Dermis microvascular lymphatic vessel endothelial cell (primary cell): Measurements from ENCODE around the gene ZNF534. TPM values are rescaled to one million over a fixed set of nuclear protein-coding genes. Genes with fewer than 3 reads are reported as not detected.
A peak's percentile ranks its signal among the peaks of the same experiment; 100 is the strongest.
"Not testable (repeated sequence)": the region's sequence is repeated elsewhere in the genome, so short reads cannot be mapped to it uniquely, and the experiment has no call there.

Experiments
- DNase-seq, 2 donors: peaks; one replicate each; pipeline versions ENCODE4 v3.0.0 to v3.0.0-alpha.2; 2010; ENCODE audit warnings: low read depth in 2 of 2
- total RNA-seq: library from RNA; depleted of rRNA; stranded (reverse); fragments of >200 nt; gene quantifications from 2 replicates; pipeline ENCODE4 v1.2.1, GENCODE V29; 2014

Gene ZNF534
- not detected in 2 replicates for total RNA-seq

DNA sequence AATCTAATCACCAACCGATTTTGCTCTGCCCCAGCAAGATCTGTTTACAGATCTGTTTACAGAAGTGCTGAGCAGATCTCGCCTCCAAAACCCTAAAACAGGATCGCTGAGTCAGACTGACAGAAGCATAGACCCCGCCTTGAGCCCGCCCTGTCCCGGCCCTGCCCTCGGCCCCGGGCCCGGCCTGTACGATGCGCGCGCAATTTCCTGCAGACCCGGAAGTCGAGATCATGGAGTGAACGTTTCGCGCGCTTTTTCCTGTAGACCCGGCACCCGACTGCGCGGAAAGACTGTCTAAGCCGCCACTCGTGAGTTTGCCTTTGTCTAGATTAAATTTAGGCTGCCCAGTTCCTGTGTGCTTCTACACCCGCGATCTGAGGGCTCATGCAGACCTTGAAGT lies at the start of gene ZNF534:
Gene ZNF534, plus strand, starts transcription at position 212 of the 400 bp plus-strand sequence. CDS start 2,327 bp downstream, outside the sequence.
- DNase-seq, result no peak

- DNase-seq, result no peak
Observed at GRCh38 chr19:52391135-52391534, 37.8 kb upstream of the ZNF534 start.

GRCh38 chr19:52397310-52398080 lies 31.5 kb upstream of the ZNF534 start, which contains the start of gene ZNF528:
Gene ZNF528, plus strand, starts transcription at chr19:52397849. Its CDS starts 4,165 bp downstream, at chr19:52402014.
- peak; percentile 90 to 95 for DNase-seq

- no peak for DNase-seq
Observed at GRCh38 chr19:52398081-52398441, 30.9 kb upstream of the ZNF534 start.

- no peak for DNase-seq
Observed at GRCh38 chr19:52410276-52410675, 18.7 kb upstream of the ZNF534 start.

- DNase-seq, result no peak
Observed at GRCh38 chr19:52415711-52416110, 13.2 kb upstream of the ZNF534 start.

GRCh38 chr19:52442179-52442578 lies 13.2 kb downstream of the ZNF534 start:
- DNase-seq, result no peak

- DNase-seq, result no peak
Observed at GRCh38 chr19:52444506-52444905, 15.6 kb downstream of the ZNF534 start.

DNA sequence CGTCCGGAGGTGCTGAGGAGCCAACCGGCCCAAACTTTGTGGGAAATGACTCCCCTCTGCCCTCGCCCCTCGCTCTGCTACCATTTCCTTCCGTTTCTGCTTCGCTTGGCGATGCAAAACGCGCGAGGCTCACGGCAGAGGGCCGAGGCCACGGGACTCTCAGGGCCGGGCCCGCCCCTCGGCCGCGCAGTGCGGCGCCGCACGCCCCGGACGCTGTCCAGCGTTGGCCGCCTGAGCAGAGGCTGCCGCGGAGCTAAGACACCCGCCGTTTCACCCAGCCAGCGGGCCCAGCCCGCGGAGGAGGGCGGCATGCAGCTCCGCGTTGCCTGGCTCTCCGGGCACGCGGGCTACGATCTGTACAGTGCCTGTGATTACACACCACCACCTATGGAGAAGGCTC lies 22.3 kb downstream of the ZNF534 start:
- no peak for DNase-seq

GRCh38 chr19:52453324-52454094 lies 24.6 kb downstream of the ZNF534 start, which contains the start of gene ZNF578:
Gene ZNF578, plus strand, starts transcription at chr19:52453553. Its CDS starts 48,293 bp downstream, at chr19:52501846.
- peak; percentile 38 to 84 for DNase-seq

DNA sequence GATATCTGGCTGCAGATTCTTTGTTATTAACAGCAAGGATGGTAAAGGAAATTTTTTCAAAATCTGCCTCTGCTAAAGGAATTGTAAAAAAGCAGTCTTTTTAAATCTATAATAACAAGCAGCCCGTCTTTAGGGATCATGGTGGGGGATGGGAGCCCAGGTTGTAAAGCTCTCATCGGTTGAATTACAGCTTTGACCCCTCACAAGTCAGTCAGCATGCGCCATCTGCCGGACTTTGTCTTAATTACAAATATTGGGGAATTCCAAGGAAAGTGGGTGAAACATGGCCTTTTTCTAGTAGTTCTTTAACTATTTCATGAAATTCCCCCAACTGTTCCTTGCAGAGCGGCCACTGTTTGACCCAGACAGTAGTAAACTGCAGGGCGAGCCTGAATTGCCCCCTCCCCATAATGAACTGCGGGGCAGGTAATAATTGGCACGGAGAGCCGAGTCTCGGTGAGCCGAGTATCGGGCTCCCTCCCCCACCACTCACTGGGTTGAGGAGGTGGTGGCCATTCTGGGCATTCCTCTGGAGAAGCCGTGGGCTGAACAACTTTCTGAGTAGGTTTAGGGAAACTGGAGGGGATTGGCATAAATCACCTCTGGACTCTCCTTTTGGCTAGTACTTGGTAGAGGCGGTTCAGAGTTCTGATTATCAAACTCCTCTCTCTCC lies 36.0 kb downstream of the ZNF534 start:
- no peak for DNase-seq

DNA sequence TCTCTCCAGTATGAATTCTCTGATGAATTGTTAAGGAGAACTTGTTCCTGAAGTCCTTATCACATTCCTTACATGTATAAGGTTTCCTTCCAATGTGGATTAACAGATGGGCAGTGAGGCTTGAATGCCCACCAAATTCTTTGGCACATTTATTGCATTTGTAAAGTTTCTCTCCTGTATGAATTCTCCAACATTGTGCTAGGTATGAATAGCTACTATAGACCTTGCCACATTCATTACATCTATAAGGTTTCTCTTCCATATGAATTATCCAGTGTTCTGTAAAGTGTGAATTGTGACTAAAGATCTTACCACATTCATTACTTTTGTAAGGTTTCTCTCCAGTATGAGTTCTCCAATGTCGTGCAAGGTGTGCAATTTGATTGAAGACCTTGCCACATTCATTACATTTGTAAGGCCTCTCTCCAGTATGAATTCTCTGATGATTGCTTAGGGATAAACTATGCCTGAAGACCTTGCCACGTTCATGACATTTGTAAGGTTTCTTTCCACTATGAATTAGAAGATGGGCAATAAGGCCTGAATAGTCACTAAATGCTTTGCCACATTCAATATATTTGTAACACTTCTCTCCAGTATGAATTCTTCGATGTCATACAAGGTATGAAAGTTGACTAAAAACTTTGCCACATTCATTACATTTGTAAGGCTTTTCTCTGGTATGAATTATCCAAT lies 44.9 kb downstream of the ZNF534 start:
- DNase-seq, result no peak

GRCh38 chr19:52474351-52475127 lies 45.6 kb downstream of the ZNF534 start:
- no peak for DNase-seq

- DNase-seq, result not testable (repeated sequence)
Observed at GRCh38 chr19:52484111-52484743, 55.3 kb downstream of the ZNF534 start.

- not testable (repeated sequence) for DNase-seq
Observed at GRCh38 chr19:52485064-52485463, 56.1 kb downstream of the ZNF534 start.

GRCh38 chr19:52485561-52486240 lies 56.8 kb downstream of the ZNF534 start:
- not testable (repeated sequence) for DNase-seq

DNA sequence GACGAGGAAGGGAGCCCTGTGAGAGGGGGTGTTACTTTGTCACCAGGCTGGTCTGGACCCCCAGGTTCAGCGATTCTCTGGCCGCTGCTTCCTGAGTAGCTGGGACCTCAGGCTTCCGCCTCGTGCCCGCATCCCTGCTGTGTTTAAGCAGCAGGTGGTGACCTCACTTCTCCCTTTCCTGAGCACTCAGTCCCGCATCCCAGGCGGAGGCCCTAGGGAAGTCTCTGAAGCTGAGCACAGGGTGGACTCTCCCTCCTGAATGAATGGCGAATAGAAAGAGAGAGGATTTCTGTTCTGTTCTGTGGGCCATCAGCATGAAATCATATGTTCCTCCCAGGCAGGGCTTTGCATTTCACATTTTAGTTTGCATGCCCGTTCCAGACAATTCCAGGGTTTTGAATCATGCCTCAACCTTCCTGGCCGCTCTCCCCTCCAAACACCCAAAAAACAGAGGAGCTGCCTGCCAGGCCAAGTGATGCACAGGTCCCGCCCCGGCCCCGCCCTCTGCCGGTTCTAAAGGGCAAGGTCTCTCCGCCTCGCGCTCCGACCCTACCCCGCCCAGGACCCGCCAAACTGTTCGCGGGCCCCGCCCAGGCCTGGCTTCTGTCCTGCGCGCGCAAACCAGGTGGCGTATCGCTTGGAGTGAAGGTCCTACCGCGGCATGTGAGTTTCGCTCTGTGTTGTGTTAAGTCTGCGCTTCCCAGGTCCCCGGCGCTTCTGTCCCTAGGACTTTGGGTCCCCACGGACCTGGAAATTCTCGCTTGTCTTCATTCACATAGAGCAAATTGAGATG lies 63.4 kb downstream of the ZNF534 start:
- no peak for DNase-seq

DNA sequence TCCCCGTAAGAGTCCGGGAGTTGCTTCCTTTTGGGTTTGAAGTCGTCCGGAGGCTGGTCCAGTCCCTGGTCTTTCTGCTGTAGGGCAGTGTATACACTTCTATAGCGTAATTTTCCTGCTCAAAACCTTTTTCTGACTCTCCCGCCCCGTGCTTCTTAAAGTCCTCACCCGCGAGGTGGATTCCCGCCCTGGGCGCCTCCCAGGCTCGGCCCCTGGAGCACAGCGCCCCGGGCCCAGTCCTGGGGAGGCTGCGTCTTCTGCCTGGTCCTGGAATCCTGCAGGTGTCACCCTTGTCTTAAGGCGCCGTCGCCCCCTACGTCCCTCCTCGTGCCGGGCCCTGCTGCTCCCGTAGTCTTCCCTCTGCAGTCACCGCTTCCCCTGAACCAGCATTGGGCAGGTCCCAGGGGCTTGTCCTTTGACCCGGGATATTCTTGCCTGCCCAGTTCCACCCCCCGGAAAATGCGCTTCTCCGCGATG lies 64.1 kb downstream of the ZNF534 start:
- DNase-seq, result no peak

DNA sequence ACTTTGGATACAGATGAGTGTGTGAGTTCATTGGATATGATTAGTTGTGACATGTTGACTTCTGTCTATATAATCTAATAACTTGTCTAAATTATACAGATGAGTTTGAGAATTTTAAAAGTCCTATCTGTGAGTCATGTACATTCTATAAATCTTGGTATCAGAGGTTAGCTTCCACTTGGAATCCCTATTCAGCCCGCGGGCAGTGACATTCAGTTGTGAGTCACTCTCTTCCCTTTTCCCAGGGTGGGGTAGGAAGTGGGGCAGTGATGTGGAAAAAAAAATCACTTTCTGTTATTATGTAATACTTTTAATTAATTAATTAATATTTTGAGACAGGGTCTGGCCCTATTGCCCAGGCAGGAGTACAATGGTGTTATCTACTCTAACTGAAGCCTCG lies 65.6 kb downstream of the ZNF534 start:
- no peak for DNase-seq
